Stimulated activated CD8-positive, alpha-beta memory T cell treated with anti-CD3 and anti-CD28 coated beads, Interleukin-12 subunit alpha, Interleukin-12 subunit beta, amount 100 ng/mL, for 1 hour (primary cell): Measurements from ENCODE around the gene MTHFD1.

Experiments used
- DNase-seq: peaks from one replicate; pipeline ENCODE4 v3.0.0-alpha.2; 2020; ENCODE audit warnings: low read depth

The MTHFD1 gene

GRCh38 chr14:64447876-64448670 lies 59.9 kb downstream of the MTHFD1 start:
- DNase-seq, result no peak

- DNase-seq, result no peak
Observed at GRCh38 chr14:64450255-64450654, 62.1 kb downstream of the MTHFD1 start.

DNA sequence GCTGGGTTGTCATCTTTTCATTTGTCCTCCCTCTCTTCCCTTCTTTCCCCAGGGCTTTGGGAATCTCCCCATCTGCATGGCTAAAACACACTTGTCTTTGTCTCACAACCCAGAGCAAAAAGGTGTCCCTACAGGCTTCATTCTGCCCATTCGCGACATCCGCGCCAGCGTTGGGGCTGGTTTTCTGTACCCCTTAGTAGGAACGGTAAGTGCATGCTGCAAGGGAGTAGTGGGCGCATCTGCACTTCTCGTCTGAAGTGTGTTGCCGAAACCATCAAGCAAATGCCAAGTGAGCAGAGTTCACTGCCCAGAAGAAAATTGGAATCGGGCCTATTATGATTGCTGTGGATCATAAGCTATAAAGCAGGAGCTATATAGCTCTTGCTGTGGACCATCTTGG lies 66.5 kb downstream of the MTHFD1 start:
- no peak for DNase-seq

DNA sequence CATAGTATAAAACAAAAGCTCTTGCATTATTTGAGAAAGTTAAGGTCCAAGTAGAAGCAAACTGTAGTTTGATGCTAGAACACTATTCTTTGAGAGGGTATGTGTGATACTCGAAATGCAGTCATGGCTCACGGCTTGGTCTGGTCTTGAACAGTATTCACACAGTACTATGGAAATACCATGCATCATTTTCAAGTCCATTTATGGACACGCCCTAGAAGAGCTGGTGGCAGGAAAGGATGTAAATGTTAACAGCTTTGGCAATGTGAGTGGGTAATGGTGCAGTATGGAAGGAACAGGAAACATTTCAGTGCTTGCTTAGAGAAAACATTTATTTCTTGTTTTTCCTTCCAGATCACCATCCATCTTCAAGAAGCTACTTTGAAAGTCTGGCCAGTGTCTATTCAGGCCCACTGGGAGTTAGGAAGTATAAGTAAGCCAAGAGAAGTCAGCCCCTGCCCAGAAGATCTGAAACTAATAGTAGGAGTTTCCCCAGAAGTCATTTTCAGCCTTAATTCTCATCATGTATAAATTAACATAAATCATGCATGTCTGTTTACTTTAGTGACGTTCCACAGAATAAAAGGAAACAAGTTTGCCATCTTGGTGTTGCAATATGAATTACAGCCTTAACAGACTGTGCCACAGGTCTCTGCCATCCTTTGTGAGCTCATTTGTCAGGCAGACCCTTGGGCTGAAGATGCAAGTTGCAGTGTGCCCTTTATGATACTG lies 71.4 kb downstream of the MTHFD1 start:
- no peak for DNase-seq

DNA sequence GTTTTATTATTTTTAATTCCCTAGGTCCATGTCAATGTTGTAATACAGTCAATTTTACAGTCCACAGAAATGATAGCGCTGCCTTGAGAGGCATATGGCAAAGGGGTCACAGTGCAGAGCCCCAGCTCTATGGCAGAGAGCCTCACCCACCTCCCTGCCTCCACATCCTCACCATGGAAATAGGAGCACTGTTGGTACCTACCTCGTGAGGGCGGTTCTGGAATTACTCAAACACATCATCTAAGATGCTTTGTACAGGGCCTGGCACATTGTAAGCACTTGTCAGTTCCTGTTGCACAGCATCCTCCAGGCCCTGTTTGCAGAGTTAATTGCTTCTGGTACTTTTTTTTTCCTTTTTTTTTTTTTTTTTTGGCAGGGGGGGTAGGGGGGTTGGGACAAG lies 73.1 kb downstream of the MTHFD1 start:
- DNase-seq, result no peak

- no peak for DNase-seq
Observed at GRCh38 chr14:64463195-64463594, 75.0 kb downstream of the MTHFD1 start.

DNA sequence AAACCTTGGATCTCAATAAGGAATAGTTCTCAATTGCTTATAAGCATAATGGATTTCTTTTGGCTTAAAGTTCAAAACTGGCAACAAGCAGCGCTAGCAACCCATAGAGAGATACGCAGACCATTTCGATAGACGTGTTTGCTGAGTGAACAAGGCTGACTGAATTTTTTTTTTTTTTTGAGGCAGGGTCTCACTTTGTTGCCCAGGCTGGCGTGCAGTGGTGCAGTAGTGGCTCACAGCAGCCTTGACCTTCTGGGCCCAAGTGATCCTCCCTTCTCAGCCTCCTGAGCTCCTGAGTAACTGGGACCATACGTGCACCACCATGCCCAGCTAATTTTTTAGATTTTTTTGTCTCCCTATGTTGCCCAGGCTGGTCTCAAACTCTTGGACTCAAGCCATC lies 75.7 kb downstream of the MTHFD1 start:
- no peak for DNase-seq

DNA sequence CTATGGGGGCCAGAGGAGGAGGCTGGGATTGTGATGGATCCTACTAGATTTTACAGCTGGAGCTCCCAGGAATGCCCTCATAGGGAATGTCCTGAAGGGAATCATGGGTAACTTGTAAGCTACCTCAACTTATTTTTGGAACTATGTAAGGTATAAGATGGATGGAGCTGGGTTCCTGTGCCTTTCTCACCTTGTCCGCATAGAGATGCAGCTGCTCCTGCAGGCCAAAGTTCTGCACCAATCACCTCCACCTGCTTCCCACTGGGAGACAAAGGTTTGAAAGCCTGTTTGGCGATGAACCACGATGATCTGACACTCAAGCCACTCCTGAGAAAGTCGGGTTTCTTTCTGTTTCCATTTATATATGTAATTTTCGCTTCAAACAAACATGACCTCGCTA lies 76.5 kb downstream of the MTHFD1 start:
- DNase-seq, result no peak

DNA sequence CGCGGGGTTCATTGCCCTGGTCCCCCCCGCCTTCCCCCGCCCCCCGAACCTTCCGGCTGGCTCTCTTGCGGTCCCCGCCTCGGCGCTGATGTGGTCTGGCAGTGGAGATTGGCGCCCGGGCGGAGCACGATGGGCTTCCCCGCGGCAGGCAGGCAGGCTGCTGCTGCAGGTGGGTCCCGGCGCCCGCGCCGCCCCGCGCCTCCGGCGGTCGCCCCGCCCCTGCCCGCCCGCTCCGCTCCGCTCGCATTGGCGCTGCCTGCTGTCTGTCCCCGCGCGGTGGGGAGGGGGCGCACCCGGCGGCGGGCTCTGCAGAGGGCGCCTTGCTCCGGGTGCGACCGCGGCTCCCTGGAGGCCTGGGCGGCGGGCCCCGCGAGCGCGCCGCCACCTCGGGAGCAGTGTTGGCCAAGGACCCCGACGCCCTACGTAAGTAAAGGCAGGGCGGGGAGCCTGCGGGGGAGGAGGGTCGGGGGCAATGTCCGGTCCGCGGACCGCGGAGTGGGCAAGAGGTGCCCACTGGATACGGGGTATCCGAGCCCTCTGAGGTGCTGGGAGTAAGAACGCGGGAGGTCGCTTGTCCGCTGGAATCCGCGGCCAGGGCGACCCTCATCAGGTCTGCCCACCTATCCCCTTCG lies 77.2 kb downstream of the MTHFD1 start, which contains the start of gene AKAP5:
Gene AKAP5 (plus strand): TSS at position 309 of the 632 bp plus-strand sequence. CDS start 2,896 bp downstream, outside the sequence.
- DNase-seq, result peak; percentile 30

DNA sequence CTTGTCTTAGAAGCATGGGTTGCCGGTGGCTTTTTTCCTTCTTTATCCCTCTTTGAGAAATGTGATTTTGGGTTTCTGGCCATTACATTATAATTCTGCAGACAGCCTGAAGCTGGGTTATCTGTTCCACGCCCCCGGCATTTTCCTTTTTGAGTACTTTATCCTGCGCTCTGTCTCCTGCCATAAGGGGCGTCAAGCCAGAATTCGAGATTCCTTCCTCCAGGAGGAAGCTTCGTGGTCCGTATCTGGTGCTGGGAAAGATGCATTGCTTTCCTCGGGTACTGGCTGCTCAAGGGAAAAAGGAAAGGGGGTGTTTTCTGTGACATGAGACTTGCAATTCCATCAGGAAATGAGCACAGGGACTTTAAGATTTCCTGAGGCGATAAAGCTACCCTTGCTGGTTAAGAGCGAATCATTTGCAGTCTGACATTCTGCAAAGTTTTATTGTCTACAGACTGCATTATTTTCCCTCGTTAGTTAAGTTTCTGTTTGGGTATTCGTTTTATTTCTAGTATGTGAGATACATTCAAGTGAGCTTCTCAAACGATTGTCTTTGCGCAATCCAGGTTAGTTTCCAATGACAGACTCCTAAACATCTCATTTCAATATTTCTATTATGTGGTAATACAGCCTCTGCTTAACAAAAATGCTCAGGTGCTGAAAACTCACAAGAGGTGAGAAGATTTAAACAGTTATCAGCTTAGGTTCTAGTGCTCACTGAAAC lies 77.8 kb downstream of the MTHFD1 start:
- DNase-seq, result no peak

DNA sequence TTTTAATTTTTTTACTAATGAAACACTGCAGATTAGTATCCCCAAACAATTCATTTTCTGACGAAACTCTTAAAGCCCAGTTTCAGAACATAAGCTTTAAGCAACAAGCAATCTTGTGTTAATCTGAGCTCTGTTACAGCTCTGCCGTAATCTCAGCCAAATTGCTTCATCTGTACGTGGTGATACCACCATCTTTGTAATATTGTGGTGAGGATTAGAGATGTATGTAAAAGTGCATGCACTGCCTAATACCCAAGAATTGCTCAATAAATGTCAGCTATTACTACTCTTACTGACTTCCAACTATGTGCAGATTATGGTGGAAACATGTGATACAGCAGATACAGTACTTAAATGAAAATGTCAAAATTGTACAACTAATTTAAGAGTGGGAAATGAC lies 78.9 kb downstream of the MTHFD1 start:
- DNase-seq, result no peak

DNA sequence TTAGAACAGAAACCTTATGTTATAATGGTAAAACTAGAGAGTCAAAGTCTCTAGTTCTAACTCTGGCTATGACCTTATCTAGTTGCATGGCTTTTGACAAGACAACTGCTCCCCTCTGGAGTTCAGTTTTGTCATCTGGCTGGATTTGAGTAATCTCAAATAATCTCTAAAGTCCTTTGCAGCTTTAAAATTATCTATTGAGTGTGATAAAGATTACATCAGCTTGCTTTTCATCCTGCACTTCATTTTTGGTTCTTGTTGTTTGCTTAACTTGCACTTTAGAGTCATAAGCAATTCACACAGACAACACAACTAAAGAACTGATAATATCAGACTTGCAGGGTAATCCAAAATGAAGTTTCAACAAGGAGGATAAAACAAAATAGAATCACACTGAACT lies 79.4 kb downstream of the MTHFD1 start:
- DNase-seq, result no peak

- no peak for DNase-seq
Observed at GRCh38 chr14:64468451-64468850, 80.3 kb downstream of the MTHFD1 start.

DNA sequence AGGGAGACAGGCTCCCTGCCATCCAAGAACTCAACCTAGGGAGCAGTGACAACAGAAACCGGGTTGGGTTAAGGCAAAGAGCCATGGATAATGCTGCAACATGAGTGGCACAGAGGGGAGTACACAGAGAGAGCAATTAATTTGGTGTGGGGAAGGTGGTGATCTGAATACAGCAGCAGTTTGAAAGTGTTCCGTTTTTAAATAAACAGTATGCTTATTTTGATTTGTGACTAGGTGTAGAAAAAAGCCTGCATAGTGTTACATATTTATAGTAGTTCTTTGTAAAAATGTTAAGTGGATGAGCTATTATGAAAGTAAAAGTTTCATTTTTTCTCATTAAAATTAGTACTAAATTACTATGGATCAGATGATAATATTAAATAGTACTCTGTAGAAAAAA lies 85.9 kb downstream of the MTHFD1 start:
- DNase-seq, result no peak

- no peak for DNase-seq
Observed at GRCh38 chr14:64474698-64475097, 86.5 kb downstream of the MTHFD1 start.

- no peak for DNase-seq
Observed at GRCh38 chr14:64475585-64476273, 87.6 kb downstream of the MTHFD1 start.

DNA sequence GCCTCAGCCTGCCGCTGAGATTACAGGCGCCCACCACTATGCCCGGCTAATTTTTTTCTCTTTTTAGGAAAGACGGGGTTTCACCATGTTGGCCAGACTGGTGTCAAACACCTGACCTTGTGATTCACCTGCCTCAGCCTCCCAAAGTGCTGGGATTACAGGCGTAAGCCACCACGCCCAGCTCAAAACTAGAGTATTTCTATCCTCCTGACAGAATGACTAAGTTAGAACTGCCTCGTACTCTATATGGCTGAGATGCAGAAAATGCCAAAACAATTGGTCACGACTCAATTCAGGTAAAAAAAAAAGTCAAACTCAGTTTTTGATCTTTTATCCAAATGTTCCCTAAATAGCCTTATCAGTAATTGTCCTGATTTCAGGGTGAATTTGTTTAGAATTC lies 88.3 kb downstream of the MTHFD1 start:
- no peak for DNase-seq

- no peak for DNase-seq
Observed at GRCh38 chr14:64478634-64479250, 90.6 kb downstream of the MTHFD1 start.

- no peak for DNase-seq
Observed at GRCh38 chr14:64488590-64489099, 100.5 kb downstream of the MTHFD1 start.

GRCh38 chr14:64491637-64492036 lies 103.5 kb downstream of the MTHFD1 start:
- DNase-seq, result no peak

GRCh38 chr14:64493455-64493854 lies 105.3 kb downstream of the MTHFD1 start:
- no peak for DNase-seq
